K562 (cell line): ENCODE data around the gene CRNKL1. TPM values are rescaled to one million over a fixed set of nuclear protein-coding genes. Genes with fewer than 3 reads are reported as not detected.

Experiments used
- ATAC-seq: fragments of 200-7000 bp; cut with Tn5 transposase; 3 replicates; pipeline ENCODE4 v1.9.1; 2020; ENCODE audit warnings: moderate library complexity
- BruUV-seq: library from RNA; stranded (reverse); fragments of 400-500 nt; replicated peaks from 2 replicates; lab custom pipeline; 2021; lab: Mats Ljungman, UMichigan
- CTCF ChIA-PET: fragments of 300-600 bp; formaldehyde crosslinking; extraction: SDS; loops from one replicate; lab custom pipeline; 2021; ENCODE audit warnings: low intra/inter-chr PET ratio; lab: Yijun Ruan, JAX
- POLR2A ChIA-PET: fragments of 300-600, 350-650 bp; sonication (Branson Sonifier 250); formaldehyde crosslinking; extraction: SDS; loops from one replicate; lab custom pipeline; 2021; ENCODE audit warnings: antibody characterized with exemption, inconsistent platforms; lab: Yijun Ruan, JAX
- DNase-seq, 4 experiments: peaks; one replicate each; pipeline versions ENCODE4 v3.0.0 to v3.0.0-alpha.2; 2011 to 2018; ENCODE audit warnings: low spot score in 3 of 4, mixed read lengths in 3 of 4; ENCODE audit errors: extremely low read depth in 1 of 4
- FAIRE-seq: peaks from 2 replicates; lab custom pipeline; 2011; peaks lifted over from hg19 to GRCh38; lab: Jason Lieb, UNC
- H2AFZ ChIP-seq: 2 replicates; pipeline ENCODE4 v1.6.0; 2011; ENCODE audit warnings: low read depth, low read length, control low read depth, inconsistent platforms
- H3K27ac ChIP-seq: fragments of 200-600 bp; 3 replicates; pipeline ENCODE4 v1.8.0; 2011; ENCODE audit warnings: low read depth, mild to moderate bottlenecking, control low read depth, inconsistent platforms, low read length, moderate library complexity, mixed read lengths; ENCODE audit errors: extremely low read depth
- H3K27me3 ChIP-seq, 2 experiments: fragments of 300-600 bp in 1 of 2; 2 replicates in 1 of 2; 3 replicates in 1 of 2; pipeline versions ENCODE4 v1.6.0 to v1.8.0; 2011; ENCODE audit warnings: inconsistent platforms in 2 of 2, low read length in 2 of 2, mild to moderate bottlenecking in 1 of 2, mixed read lengths in 1 of 2, moderate library complexity in 1 of 2; ENCODE audit not compliant: control insufficient read depth in 2 of 2, insufficient read depth in 2 of 2
- H3K36me3 ChIP-seq: fragments of 300-600 bp; 3 replicates; pipeline ENCODE4 v1.8.0; 2011; ENCODE audit warnings: mild to moderate bottlenecking, low read length, inconsistent platforms; ENCODE audit not compliant: control insufficient read depth, insufficient read depth
- H3K4me1 ChIP-seq, 2 experiments: fragments of 200-600 bp in 1 of 2; replicated peaks in 1 of 2; 2 replicates in 1 of 2; 3 replicates in 1 of 2; pipeline versions ENCODE4 v1.5.1 to v1.8.0; 2011; ENCODE audit warnings: inconsistent platforms in 2 of 2, low read length in 2 of 2, mild to moderate bottlenecking in 1 of 2, mixed read lengths in 1 of 2, moderate library complexity in 1 of 2; ENCODE audit not compliant: control insufficient read depth in 2 of 2, insufficient read depth in 2 of 2
- H3K4me2 ChIP-seq: 2 replicates; pipeline ENCODE4 v1.6.1; 2011; ENCODE audit warnings: low read length, control low read depth, inconsistent platforms, mixed read lengths; ENCODE audit not compliant: insufficient read depth
- H3K4me3 ChIP-seq: fragments of 200-600 bp; sonication (generic), shearing (Covaris generic); 2 replicates; pipeline ENCODE4 v1.5.1; 2016; ENCODE audit warnings: control low read depth, inconsistent platforms
- H3K79me2 ChIP-seq: fragments of 200-600 bp; 3 replicates; pipeline ENCODE4 v1.8.0; 2011; ENCODE audit warnings: low read length, inconsistent platforms; ENCODE audit not compliant: control insufficient read depth, insufficient read depth
- H3K9ac ChIP-seq, 2 experiments: 2 replicates each; pipeline versions ENCODE4 v1.6.0 to v1.6.1; 2011; ENCODE audit warnings: low read depth in 2 of 2, low read length in 2 of 2, control low read depth in 1 of 2, inconsistent platforms in 1 of 2, mild to moderate bottlenecking in 1 of 2, mixed read lengths in 1 of 2; ENCODE audit not compliant: insufficient read depth in 1 of 2
- H3K9me1 ChIP-seq: one replicate; pipeline ENCODE4 v1.6.0; 2011; ENCODE audit warnings: inconsistent platforms, mild to moderate bottlenecking, low read length, moderate library complexity; ENCODE audit not compliant: control insufficient read depth, insufficient read depth
- H3K9me3 ChIP-seq: replicated peaks from 2 replicates; pipeline ENCODE4 v1.5.1; 2011; ENCODE audit warnings: low read depth, low read length, inconsistent platforms; ENCODE audit not compliant: control insufficient read depth, insufficient read depth
- H4K20me1 ChIP-seq: replicated peaks from 2 replicates; pipeline ENCODE4 v1.6.1; 2011; ENCODE audit warnings: low read length, inconsistent platforms, mixed read lengths; ENCODE audit not compliant: control insufficient read depth, insufficient read depth
- NBN ChIP-seq: fragments of 450-650 bp; IDR thresholded peaks from 2 replicates; pipeline ENCODE4 v1.6.1; 2016; ENCODE audit warnings: low read depth, mild to moderate bottlenecking
- NCOA2 ChIP-seq, 2 experiments: fragments of 450-650 bp; IDR thresholded peaks; 2 replicates each; pipeline ENCODE4 v1.6.1; 2018; ENCODE audit warnings: mild to moderate bottlenecking in 2 of 2, moderate library complexity in 1 of 2; ENCODE audit not compliant: partially characterized antibody in 2 of 2
- NR2C2 ChIP-seq, 2 experiments: fragments of 200-800 bp in 1 of 2; sonication (Bioruptor generic) in 1 of 2; sonication (generic) in 1 of 2; formaldehyde crosslinking in 1 of 2; IDR thresholded peaks; 2 replicates each; pipeline versions ENCODE4 v1.6.1 to v1.8.0; 2016 to 2022; ENCODE audit warnings: mild to moderate bottlenecking in 1 of 2, missing compliant biosample characterization in 1 of 2, missing genetic modification characterization in 1 of 2, missing genetic modification reagents in 1 of 2
- PHF21A ChIP-seq: fragments of 450-650 bp; IDR thresholded peaks from 2 replicates; pipeline ENCODE4 v1.6.1; 2017; ENCODE audit warnings: low read depth, borderline replicate concordance
- POLR2A ChIP-seq: fragments of 450-650 bp; conservative IDR thresholded peaks from 2 replicates; pipeline ENCODE4 v1.6.1; 2016
- SIN3B ChIP-seq: fragments of 450-650 bp; IDR thresholded peaks from 2 replicates; pipeline ENCODE4 v1.6.1; 2017; ENCODE audit warnings: low read depth, mild to moderate bottlenecking, moderate library complexity
- ZC3H8 ChIP-seq: fragments of 450-650 bp; IDR thresholded peaks from 2 replicates; pipeline ENCODE4 v1.6.1; 2017
- ZNF133 ChIP-seq: fragments of 250-450 bp; sonication (Bioruptor Pico); IDR thresholded peaks from 2 replicates; pipeline ENCODE4 v1.4.0; 2020; ENCODE audit warnings: mild to moderate bottlenecking
- WGBS: fragments of 100-300 bp; shearing (Covaris generic); methylation state at CpG from one replicate; pipeline ENCODE4 v1.1.6; 2016; ENCODE audit warnings: low coverage, mixed read lengths; ENCODE audit not compliant: insufficient coverage; ENCODE audit errors: missing lambda C conversion rate; 5-methylcytosine and 5-hydroxymethylcytosine counted together
- in situ Hi-C: fragments of 300-500 bp; cut with MboI; formaldehyde crosslinking; loops from 4 replicates; pipeline ENCODE4 v1.15.0; 2018; ENCODE audit warnings: inconsistent platforms, mixed read lengths
- intact Hi-C: fragments of 100-400 bp; cut with micrococcal nuclease; formaldehyde crosslinking; loops from 2 replicates; pipeline ENCODE4 v1.14.2; 2022
- polyA plus RNA-seq, 8 experiments: library from polyadenylated mRNA; depleted of rRNA in 4 of 8; stranded (reverse) in 5 of 8; unstranded in 3 of 8; fragments of >200 nt; fragmentation: Nextera tagmentation in 2 of 8; fragmentation: Illumina TruSeq in 1 of 8; extraction: Ambion mirVana in 2 of 8; extraction: Trizol in 1 of 8; gene quantifications; 2 replicates each; pipeline versions ENCODE4 v1.2.1 to v1.2.3, GENCODE V29; 2011 to 2014; ENCODE audit warnings: inconsistent platforms in 1 of 8, missing spikeins in 1 of 8
- total RNA-seq, 7 experiments: library from RNA; depleted of rRNA in 6 of 7; stranded (reverse); fragments of >200 nt in 6 of 7; fragmentation: Illumina TruSeq in 2 of 7; extraction: Trizol in 2 of 7; gene quantifications; 2 replicates each; pipeline versions ENCODE4 v1.2.1 to v1.2.3, GENCODE V29; 2011 to 2021; ENCODE audit warnings: low replicate concordance in 1 of 7
- TF ChIP-seq, protein P1 (sequence below), 2 experiments: fragments of 200-800 bp in 1 of 2; sonication (Bioruptor generic) in 1 of 2; sonication (generic) in 1 of 2; formaldehyde crosslinking in 1 of 2; IDR thresholded peaks in 1 of 2; conservative IDR thresholded peaks in 1 of 2; 2 replicates each; pipeline versions ENCODE4 v1.5.0 to v1.6.1; 2016 to 2020; ENCODE audit warnings: missing compliant biosample characterization in 1 of 2, missing genetic modification characterization in 1 of 2, missing genetic modification reagents in 1 of 2
- TF ChIP-seq, protein P2 (sequence below): fragments of 250-450 bp; sonication (Bioruptor Pico); IDR thresholded peaks from 2 replicates; pipeline ENCODE4 v1.5.0; 2020; ENCODE audit warnings: mild to moderate bottlenecking
- TF ChIP-seq, protein P3 (sequence below): fragments of 450-650 bp; IDR thresholded peaks from 2 replicates; pipeline ENCODE4 v1.6.1; 2016
- TF ChIP-seq, protein P4 (sequence below): fragments of 450-650 bp; formaldehyde crosslinking; IDR thresholded peaks from 2 replicates; pipeline ENCODE4 v1.4.0; 2020; ENCODE audit warnings: mild to moderate bottlenecking, mixed read lengths

CRNKL1 gene
- total and polyA plus RNA-seq, 9 of the 15 experiments (the other 6 are each of a cell fraction or from before 2014, with no cell fraction given), result 8.1 to 17.0 (median 11.7) TPM

DNA sequence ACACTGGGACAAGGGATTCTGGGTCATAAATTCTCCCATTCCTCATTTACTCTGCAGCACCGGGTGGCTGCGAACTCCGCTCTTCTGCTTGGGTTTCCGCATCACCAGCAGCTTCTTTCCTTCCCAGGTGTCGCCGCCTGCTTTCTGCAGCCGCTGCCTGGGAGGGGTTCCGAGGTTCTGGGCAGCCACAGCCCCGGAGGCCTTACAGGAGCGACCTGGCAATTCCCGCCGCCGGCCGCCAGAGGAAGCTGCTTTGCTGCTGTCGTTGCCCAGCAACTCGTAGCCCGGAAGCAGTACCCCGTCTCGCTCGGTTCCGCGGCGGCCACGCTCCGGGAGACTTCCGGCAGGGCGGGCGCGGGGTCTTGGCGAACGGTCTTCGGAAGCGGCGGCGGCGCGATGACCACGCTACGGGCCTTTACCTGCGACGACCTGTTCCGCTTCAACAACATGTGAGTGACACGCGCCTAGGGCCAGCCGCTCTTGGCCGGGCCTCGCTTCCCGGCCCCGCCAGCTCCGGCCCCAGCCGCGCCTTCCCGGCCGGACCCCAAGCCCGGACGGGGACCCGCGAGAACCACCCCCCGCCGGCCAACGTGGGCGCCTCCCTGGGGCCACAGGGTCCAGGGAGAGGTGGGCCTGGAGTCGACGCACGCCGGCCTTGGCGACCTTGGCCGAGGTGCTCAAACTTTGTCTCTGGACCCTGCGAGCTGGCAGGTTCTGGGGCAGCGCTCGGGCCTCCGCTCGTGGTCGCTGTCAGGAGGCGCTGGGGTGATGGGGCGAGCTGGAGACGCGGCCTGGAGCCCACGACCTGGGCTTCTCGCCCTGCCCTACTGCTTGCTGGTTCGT is 35.0 kb downstream of the CRNKL1 start, which contains the start of gene NAA20:
NAA20 (plus strand) TSS at position 362 of the 843 bp plus-strand sequence; CDS start at position 397, 35 bp downstream.
- Histone ChIP-seq H4K20me1 (0 out of 2 replicates have a peak, but pooled peaks cover 2% of the 10 kb centered on the region), H3K9me1 (no peaks in the 10 kb centered on the region), H3K27me3 (no peaks in the 10 kb centered on the region), H3K4me3 (peak within 1 kb of the TSS; percentile 92), H3K79me2 (peaks cover 51% of the 10 kb centered on the region), H3K27ac (peak within 1 kb of the TSS; percentile 73), H3K4me1 (peaks cover 7 to 13% of the 10 kb centered on the region in 2 experiments; a peak in 4 of 5 replicates), H3K9ac (peak within 1 kb of the TSS; percentile 71 to 91), H3K9me3 (no peaks in the 10 kb centered on the region), H2AFZ (peak within 1 kb of the TSS; percentile 90), H3K4me2 (peak within 1 kb of the TSS; percentile 96), H3K36me3 (peaks cover 14% of the 10 kb centered on the region; the same call in 2 of the 3 replicates)
- FAIRE-seq (peak; percentile 79), DNase-seq (peak; percentile 80 to 91 (median 86)), ATAC-seq (peak; percentile 98)
- 1% methylated on average over 28 of the region's 81 CpGs for WGBS
- BruUV-seq, result no TSS peak
- CTCF ChIA-PET, result interaction anchor here (0.6 kb wide), 1 partner anchor 14 kb away, joined by 3 read pairs; no protein-coding TSS in a partner anchor
- in situ Hi-C loops, result no loop called here
- intact Hi-C loops, result loop anchor here (10.0 kb wide), 1 partner anchor 558 kb away; no protein-coding TSS in a partner anchor
- POLR2A ChIA-PET, result interaction anchor here (0.6 to 0.7 kb wide), 2 partner anchors 35 to 1729 kb away, joined by 3 to 4 read pairs; partner anchors contain the start of genes CFAP61 and ZNF133
- no peak for TF ChIP-seq ZC3H8
- TF ChIP-seq, protein P1, sequence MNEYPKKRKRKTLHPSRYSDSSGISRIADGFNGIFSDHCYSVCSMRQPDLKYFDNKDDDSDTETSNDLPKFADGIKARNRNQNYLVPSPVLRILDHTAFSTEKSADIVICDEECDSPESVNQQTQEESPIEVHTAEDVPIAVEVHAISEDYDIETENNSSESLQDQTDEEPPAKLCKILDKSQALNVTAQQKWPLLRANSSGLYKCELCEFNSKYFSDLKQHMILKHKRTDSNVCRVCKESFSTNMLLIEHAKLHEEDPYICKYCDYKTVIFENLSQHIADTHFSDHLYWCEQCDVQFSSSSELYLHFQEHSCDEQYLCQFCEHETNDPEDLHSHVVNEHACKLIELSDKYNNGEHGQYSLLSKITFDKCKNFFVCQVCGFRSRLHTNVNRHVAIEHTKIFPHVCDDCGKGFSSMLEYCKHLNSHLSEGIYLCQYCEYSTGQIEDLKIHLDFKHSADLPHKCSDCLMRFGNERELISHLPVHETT (CRISPR knock-in tag; conservative IDR thresholded peaks at IDR 0.05 in 1 of 2, IDR thresholded peaks at IDR 0.05 in 1 of 2), result no peak
- TF ChIP-seq NBN, result no peak
- TF ChIP-seq, protein P2, sequence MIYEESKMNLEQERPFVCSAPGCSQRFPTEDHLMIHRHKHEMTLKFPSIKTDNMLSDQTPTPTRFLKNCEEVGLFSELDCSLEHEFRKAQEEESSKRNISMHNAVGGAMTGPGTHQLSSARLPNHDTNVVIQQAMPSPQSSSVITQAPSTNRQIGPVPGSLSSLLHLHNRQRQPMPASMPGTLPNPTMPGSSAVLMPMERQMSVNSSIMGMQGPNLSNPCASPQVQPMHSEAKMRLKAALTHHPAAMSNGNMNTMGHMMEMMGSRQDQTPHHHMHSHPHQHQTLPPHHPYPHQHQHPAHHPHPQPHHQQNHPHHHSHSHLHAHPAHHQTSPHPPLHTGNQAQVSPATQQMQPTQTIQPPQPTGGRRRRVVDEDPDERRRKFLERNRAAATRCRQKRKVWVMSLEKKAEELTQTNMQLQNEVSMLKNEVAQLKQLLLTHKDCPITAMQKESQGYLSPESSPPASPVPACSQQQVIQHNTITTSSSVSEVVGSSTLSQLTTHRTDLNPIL, result no peak
- no peak for TF ChIP-seq ZNF133 (CRISPR knock-in tag)
- TF ChIP-seq, protein P3, sequence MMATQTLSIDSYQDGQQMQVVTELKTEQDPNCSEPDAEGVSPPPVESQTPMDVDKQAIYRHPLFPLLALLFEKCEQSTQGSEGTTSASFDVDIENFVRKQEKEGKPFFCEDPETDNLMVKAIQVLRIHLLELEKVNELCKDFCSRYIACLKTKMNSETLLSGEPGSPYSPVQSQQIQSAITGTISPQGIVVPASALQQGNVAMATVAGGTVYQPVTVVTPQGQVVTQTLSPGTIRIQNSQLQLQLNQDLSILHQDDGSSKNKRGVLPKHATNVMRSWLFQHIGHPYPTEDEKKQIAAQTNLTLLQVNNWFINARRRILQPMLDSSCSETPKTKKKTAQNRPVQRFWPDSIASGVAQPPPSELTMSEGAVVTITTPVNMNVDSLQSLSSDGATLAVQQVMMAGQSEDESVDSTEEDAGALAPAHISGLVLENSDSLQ, result peak; percentile 51; the same call in 1 of the 2 replicates
- peak; percentile 99 for TF ChIP-seq NR2C2 (CRISPR knock-in tag; IDR thresholded peaks at IDR 0.05)
- TF ChIP-seq NR2C2 (tag; IDR thresholded peaks at IDR 0.05), result peak; percentile 99
- no peak for TF ChIP-seq NCOA2 (IDR thresholded peaks at IDR 0.05; ENCODE audit: partially characterized antibody in 2 of 2)
- no peak for TF ChIP-seq PHF21A
- TF ChIP-seq, protein P4, sequence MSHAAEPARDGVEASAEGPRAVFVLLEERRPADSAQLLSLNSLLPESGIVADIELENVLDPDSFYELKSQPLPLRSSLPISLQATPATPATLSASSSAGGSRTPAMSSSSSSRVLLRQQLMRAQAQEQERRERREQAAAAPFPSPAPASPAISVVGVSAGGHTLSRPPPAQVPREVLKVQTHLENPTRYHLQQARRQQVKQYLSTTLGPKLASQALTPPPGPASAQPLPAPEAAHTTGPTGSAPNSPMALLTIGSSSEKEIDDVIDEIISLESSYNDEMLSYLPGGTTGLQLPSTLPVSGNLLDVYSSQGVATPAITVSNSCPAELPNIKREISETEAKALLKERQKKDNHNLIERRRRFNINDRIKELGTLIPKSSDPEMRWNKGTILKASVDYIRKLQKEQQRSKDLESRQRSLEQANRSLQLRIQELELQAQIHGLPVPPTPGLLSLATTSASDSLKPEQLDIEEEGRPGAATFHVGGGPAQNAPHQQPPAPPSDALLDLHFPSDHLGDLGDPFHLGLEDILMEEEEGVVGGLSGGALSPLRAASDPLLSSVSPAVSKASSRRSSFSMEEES (CRISPR knock-in tag), result no peak
- TF ChIP-seq SIN3B, result peak; percentile 82
- TF ChIP-seq POLR2A, result peak; percentile 51; the same call in 1 of the 2 replicates
